K562 (cell line): ENCODE results near the gene SH3TC1. TPM values are rescaled to one million over a fixed set of nuclear protein-coding genes. Genes with fewer than 3 reads are reported as not detected.

ENCODE experiments used
- ATAC-seq: fragments of 200-7000 bp; cut with Tn5 transposase; 3 replicates; pipeline ENCODE4 v1.9.1; 2020; ENCODE audit warnings: moderate library complexity
- BruUV-seq: library from RNA; stranded (reverse); fragments of 400-500 nt; replicated peaks from 2 replicates; lab custom pipeline; 2021; lab: Mats Ljungman, UMichigan
- CTCF ChIA-PET: fragments of 300-600 bp; formaldehyde crosslinking; extraction: SDS; loops from one replicate; lab custom pipeline; 2021; ENCODE audit warnings: low intra/inter-chr PET ratio; lab: Yijun Ruan, JAX
- POLR2A ChIA-PET: fragments of 300-600, 350-650 bp; sonication (Branson Sonifier 250); formaldehyde crosslinking; extraction: SDS; loops from one replicate; lab custom pipeline; 2021; ENCODE audit warnings: antibody characterized with exemption, inconsistent platforms; lab: Yijun Ruan, JAX
- DNase-seq, 4 experiments: peaks; one replicate each; pipeline versions ENCODE4 v3.0.0 to v3.0.0-alpha.2; 2011 to 2018; ENCODE audit warnings: low spot score in 3 of 4, mixed read lengths in 3 of 4; ENCODE audit errors: extremely low read depth in 1 of 4
- FAIRE-seq: peaks from 2 replicates; lab custom pipeline; 2011; peaks lifted over from hg19 to GRCh38; lab: Jason Lieb, UNC
- H2AFZ ChIP-seq: 2 replicates; pipeline ENCODE4 v1.6.0; 2011; ENCODE audit warnings: low read depth, low read length, control low read depth, inconsistent platforms
- H3K27ac ChIP-seq: fragments of 200-600 bp; 3 replicates; pipeline ENCODE4 v1.8.0; 2011; ENCODE audit warnings: low read depth, mild to moderate bottlenecking, control low read depth, inconsistent platforms, low read length, moderate library complexity, mixed read lengths; ENCODE audit errors: extremely low read depth
- H3K27me3 ChIP-seq, 2 experiments: fragments of 300-600 bp in 1 of 2; 2 replicates in 1 of 2; 3 replicates in 1 of 2; pipeline versions ENCODE4 v1.6.0 to v1.8.0; 2011; ENCODE audit warnings: inconsistent platforms in 2 of 2, low read length in 2 of 2, mild to moderate bottlenecking in 1 of 2, mixed read lengths in 1 of 2, moderate library complexity in 1 of 2; ENCODE audit not compliant: control insufficient read depth in 2 of 2, insufficient read depth in 2 of 2
- H3K36me3 ChIP-seq: fragments of 300-600 bp; 3 replicates; pipeline ENCODE4 v1.8.0; 2011; ENCODE audit warnings: mild to moderate bottlenecking, low read length, inconsistent platforms; ENCODE audit not compliant: control insufficient read depth, insufficient read depth
- H3K4me1 ChIP-seq, 2 experiments: fragments of 200-600 bp in 1 of 2; replicated peaks in 1 of 2; 2 replicates in 1 of 2; 3 replicates in 1 of 2; pipeline versions ENCODE4 v1.5.1 to v1.8.0; 2011; ENCODE audit warnings: inconsistent platforms in 2 of 2, low read length in 2 of 2, mild to moderate bottlenecking in 1 of 2, mixed read lengths in 1 of 2, moderate library complexity in 1 of 2; ENCODE audit not compliant: control insufficient read depth in 2 of 2, insufficient read depth in 2 of 2
- H3K4me2 ChIP-seq: 2 replicates; pipeline ENCODE4 v1.6.1; 2011; ENCODE audit warnings: low read length, control low read depth, inconsistent platforms, mixed read lengths; ENCODE audit not compliant: insufficient read depth
- H3K4me3 ChIP-seq: fragments of 200-600 bp; sonication (generic), shearing (Covaris generic); 2 replicates; pipeline ENCODE4 v1.5.1; 2016; ENCODE audit warnings: control low read depth, inconsistent platforms
- H3K79me2 ChIP-seq: fragments of 200-600 bp; 3 replicates; pipeline ENCODE4 v1.8.0; 2011; ENCODE audit warnings: low read length, inconsistent platforms; ENCODE audit not compliant: control insufficient read depth, insufficient read depth
- H3K9ac ChIP-seq, 2 experiments: 2 replicates each; pipeline versions ENCODE4 v1.6.0 to v1.6.1; 2011; ENCODE audit warnings: low read depth in 2 of 2, low read length in 2 of 2, control low read depth in 1 of 2, inconsistent platforms in 1 of 2, mild to moderate bottlenecking in 1 of 2, mixed read lengths in 1 of 2; ENCODE audit not compliant: insufficient read depth in 1 of 2
- H3K9me1 ChIP-seq: one replicate; pipeline ENCODE4 v1.6.0; 2011; ENCODE audit warnings: inconsistent platforms, mild to moderate bottlenecking, low read length, moderate library complexity; ENCODE audit not compliant: control insufficient read depth, insufficient read depth
- H3K9me3 ChIP-seq: replicated peaks from 2 replicates; pipeline ENCODE4 v1.5.1; 2011; ENCODE audit warnings: low read depth, low read length, inconsistent platforms; ENCODE audit not compliant: control insufficient read depth, insufficient read depth
- H4K20me1 ChIP-seq: replicated peaks from 2 replicates; pipeline ENCODE4 v1.6.1; 2011; ENCODE audit warnings: low read length, inconsistent platforms, mixed read lengths; ENCODE audit not compliant: control insufficient read depth, insufficient read depth
- CBFA2T2 ChIP-seq: fragments of 450-650 bp; conservative IDR thresholded peaks from 2 replicates; pipeline ENCODE4 v1.6.1; 2017; ENCODE audit warnings: mild to moderate bottlenecking
- CBX1 ChIP-seq: sonication (generic); IDR thresholded peaks from 2 replicates; pipeline ENCODE4 v1.6.1; 2016; ENCODE audit warnings: antibody characterized with exemption, low read depth, mild to moderate bottlenecking
- ESRRB ChIP-seq: fragments of 250-450 bp; sonication (Bioruptor Pico); IDR thresholded peaks from 2 replicates; pipeline ENCODE4 v1.5.0; 2020; ENCODE audit warnings: mild to moderate bottlenecking, moderate library complexity, borderline replicate concordance
- HCFC1 ChIP-seq: IDR thresholded peaks from 2 replicates; pipeline ENCODE4 v1.6.1; 2012; ENCODE audit warnings: low read depth, low read length, improper control_type of control experiment
- ZNF384 ChIP-seq: IDR thresholded peaks from 2 replicates; pipeline ENCODE4 v1.6.1; 2012; ENCODE audit warnings: low read depth, low read length, improper control_type of control experiment
- WGBS: fragments of 100-300 bp; shearing (Covaris generic); methylation state at CpG from one replicate; pipeline ENCODE4 v1.1.6; 2016; ENCODE audit warnings: low coverage, mixed read lengths; ENCODE audit not compliant: insufficient coverage; ENCODE audit errors: missing lambda C conversion rate; 5-methylcytosine and 5-hydroxymethylcytosine counted together
- in situ Hi-C: fragments of 300-500 bp; cut with MboI; formaldehyde crosslinking; loops from 4 replicates; pipeline ENCODE4 v1.15.0; 2018; ENCODE audit warnings: inconsistent platforms, mixed read lengths
- intact Hi-C: fragments of 100-400 bp; cut with micrococcal nuclease; formaldehyde crosslinking; loops from 2 replicates; pipeline ENCODE4 v1.14.2; 2022
- polyA plus RNA-seq, 8 experiments: library from polyadenylated mRNA; depleted of rRNA in 4 of 8; stranded (reverse) in 5 of 8; unstranded in 3 of 8; fragments of >200 nt; fragmentation: Nextera tagmentation in 2 of 8; fragmentation: Illumina TruSeq in 1 of 8; extraction: Ambion mirVana in 2 of 8; extraction: Trizol in 1 of 8; gene quantifications; 2 replicates each; pipeline versions ENCODE4 v1.2.1 to v1.2.3, GENCODE V29; 2011 to 2014; ENCODE audit warnings: inconsistent platforms in 1 of 8, missing spikeins in 1 of 8
- total RNA-seq, 7 experiments: library from RNA; depleted of rRNA in 6 of 7; stranded (reverse); fragments of >200 nt in 6 of 7; fragmentation: Illumina TruSeq in 2 of 7; extraction: Trizol in 2 of 7; gene quantifications; 2 replicates each; pipeline versions ENCODE4 v1.2.1 to v1.2.3, GENCODE V29; 2011 to 2021; ENCODE audit warnings: low replicate concordance in 1 of 7
- TF ChIP-seq, protein P1 (sequence below): fragments of 250-450 bp; sonication (Bioruptor Pico); IDR thresholded peaks from 2 replicates; pipeline ENCODE4 v1.4.0; 2020; ENCODE audit warnings: mild to moderate bottlenecking, moderate library complexity
- TF ChIP-seq, protein P2 (sequence below): fragments of 450-650 bp; IDR thresholded peaks from 2 replicates; pipeline ENCODE4 v1.6.1; 2017; ENCODE audit warnings: antibody characterized with exemption, mild to moderate bottlenecking
- TF ChIP-seq, protein P3 (sequence below): fragments of 200-800 bp; sonication (Bioruptor generic); IDR thresholded peaks from 2 replicates; pipeline ENCODE4 v1.6.1; 2016; ENCODE audit warnings: missing genetic modification characterization, missing compliant biosample characterization

The SH3TC1 gene
- total and polyA plus RNA-seq, 9 of the 15 experiments (the other 6 are each of a cell fraction or from before 2014, with no cell fraction given), result 0.04 to 2.1 (median 0.48) TPM; not detected in 1

DNA sequence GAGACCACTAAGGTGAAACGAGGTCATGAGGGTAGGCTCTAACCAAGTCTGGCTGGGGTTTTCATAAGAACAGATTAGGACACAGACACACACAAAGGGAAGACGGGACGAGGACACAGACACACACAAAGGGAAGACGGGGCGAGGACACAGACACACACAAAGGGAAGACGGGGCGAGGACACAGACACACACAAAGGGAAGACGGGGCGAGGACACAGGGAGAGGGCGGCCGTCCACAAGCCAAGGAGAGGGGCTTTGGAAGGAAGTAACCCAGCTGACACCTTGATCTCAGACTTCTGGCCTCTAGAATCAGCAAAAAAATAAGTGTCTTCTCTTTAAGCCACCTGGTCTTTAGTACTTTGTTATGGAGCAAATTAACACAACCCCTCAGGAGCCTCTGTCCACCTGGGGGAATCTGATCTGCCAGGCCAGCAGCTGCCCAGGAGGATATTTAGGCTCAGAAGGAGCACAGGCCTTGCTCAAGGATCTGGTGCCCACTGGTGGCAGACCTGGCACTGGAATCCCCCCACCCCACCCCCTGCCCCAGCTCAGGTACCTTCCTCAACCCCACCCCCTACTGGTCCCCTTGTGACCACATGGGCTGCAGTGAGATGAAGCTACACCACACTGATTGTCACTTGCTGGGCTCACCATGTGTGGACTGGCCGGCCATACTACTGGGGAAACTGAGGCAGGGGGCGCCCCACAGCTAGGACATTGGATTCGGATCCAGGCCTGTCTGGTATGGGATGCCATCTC is 43.2 kb upstream of the SH3TC1 start:
- no peak overlapping the region for H3K4me3 ChIP-seq
- H3K4me2 ChIP-seq, result no peak overlapping the region
- ATAC-seq, result no peak
- H3K36me3 ChIP-seq, result no peaks in the 10 kb centered on the region
- CTCF ChIA-PET, result no interaction called here
- no peaks in the 10 kb centered on the region for H3K79me2 ChIP-seq
- in situ Hi-C loops, result no loop called here
- no peak overlapping the region for H2AFZ ChIP-seq
- H3K4me1 ChIP-seq, result peaks cover 0 to 26% of the 10 kb centered on the region in 2 experiments; a peak in 2 of 5 replicates
- no peak for DNase-seq
- peaks cover 20 to 59% of the 10 kb centered on the region in 2 experiments; a peak in 4 of 5 replicates for H3K27me3 ChIP-seq
- BruUV-seq, result no TSS peak
- WGBS, result under 1% methylated on average over 12 of the region's 14 CpGs
- H3K27ac ChIP-seq, result no peak overlapping the region
- FAIRE-seq, result no peak
- POLR2A ChIA-PET, result interaction anchor here (0.6 to 1.1 kb wide), 2 partner anchors 9 to 11 kb away, joined by 3 to 4 read pairs; no protein-coding TSS in a partner anchor
- no peaks in the 10 kb centered on the region for H3K9me3 ChIP-seq
- H3K9me1 ChIP-seq, result no peaks in the 10 kb centered on the region
- H4K20me1 ChIP-seq, result peaks cover 15% of the 10 kb centered on the region
- no peak overlapping the region for H3K9ac ChIP-seq
- intact Hi-C loops, result no loop called here
- TF ChIP-seq CBFA2T2, result no peak
- TF ChIP-seq ZNF384, result no peak
- no peak for TF ChIP-seq HCFC1
- TF ChIP-seq CBX1, result no peak
- no peak for TF ChIP-seq ESRRB (CRISPR knock-in tag)
- TF ChIP-seq, protein P1, sequence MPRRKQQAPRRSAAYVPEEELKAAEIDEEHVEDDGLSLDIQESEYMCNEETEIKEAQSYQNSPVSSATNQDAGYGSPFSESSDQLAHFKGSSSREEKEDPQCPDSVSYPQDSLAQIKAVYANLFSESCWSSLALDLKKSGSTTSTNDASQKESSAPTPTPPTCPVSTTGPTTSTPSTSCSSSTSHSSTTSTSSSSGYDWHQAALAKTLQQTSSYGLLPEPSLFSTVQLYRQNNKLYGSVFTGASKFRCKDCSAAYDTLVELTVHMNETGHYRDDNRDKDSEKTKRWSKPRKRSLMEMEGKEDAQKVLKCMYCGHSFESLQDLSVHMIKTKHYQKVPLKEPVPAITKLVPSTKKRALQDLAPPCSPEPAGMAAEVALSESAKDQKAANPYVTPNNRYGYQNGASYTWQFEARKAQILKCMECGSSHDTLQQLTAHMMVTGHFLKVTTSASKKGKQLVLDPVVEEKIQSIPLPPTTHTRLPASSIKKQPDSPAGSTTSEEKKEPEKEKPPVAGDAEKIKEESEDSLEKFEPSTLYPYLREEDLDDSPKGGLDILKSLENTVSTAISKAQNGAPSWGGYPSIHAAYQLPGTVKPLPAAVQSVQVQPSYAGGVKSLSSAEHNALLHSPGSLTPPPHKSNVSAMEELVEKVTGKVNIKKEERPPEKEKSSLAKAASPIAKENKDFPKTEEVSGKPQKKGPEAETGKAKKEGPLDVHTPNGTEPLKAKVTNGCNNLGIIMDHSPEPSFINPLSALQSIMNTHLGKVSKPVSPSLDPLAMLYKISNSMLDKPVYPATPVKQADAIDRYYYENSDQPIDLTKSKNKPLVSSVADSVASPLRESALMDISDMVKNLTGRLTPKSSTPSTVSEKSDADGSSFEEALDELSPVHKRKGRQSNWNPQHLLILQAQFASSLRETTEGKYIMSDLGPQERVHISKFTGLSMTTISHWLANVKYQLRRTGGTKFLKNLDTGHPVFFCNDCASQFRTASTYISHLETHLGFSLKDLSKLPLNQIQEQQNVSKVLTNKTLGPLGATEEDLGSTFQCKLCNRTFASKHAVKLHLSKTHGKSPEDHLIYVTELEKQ (CRISPR knock-in tag), result no peak
- TF ChIP-seq, protein P2, sequence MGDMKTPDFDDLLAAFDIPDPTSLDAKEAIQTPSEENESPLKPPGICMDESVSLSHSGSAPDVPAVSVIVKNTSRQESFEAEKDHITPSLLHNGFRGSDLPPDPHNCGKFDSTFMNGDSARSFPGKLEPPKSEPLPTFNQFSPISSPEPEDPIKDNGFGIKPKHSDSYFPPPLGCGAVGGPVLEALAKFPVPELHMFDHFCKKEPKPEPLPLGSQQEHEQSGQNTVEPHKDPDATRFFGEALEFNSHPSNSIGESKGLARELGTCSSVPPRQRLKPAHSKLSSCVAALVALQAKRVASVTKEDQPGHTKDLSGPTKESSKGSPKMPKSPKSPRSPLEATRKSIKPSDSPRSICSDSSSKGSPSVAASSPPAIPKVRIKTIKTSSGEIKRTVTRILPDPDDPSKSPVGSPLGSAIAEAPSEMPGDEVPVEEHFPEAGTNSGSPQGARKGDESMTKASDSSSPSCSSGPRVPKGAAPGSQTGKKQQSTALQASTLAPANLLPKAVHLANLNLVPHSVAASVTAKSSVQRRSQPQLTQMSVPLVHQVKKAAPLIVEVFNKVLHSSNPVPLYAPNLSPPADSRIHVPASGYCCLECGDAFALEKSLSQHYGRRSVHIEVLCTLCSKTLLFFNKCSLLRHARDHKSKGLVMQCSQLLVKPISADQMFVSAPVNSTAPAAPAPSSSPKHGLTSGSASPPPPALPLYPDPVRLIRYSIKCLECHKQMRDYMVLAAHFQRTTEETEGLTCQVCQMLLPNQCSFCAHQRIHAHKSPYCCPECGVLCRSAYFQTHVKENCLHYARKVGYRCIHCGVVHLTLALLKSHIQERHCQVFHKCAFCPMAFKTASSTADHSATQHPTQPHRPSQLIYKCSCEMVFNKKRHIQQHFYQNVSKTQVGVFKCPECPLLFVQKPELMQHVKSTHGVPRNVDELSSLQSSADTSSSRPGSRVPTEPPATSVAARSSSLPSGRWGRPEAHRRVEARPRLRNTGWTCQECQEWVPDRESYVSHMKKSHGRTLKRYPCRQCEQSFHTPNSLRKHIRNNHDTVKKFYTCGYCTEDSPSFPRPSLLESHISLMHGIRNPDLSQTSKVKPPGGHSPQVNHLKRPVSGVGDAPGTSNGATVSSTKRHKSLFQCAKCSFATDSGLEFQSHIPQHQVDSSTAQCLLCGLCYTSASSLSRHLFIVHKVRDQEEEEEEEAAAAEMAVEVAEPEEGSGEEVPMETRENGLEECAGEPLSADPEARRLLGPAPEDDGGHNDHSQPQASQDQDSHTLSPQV, result no peak
- TF ChIP-seq, protein P3, sequence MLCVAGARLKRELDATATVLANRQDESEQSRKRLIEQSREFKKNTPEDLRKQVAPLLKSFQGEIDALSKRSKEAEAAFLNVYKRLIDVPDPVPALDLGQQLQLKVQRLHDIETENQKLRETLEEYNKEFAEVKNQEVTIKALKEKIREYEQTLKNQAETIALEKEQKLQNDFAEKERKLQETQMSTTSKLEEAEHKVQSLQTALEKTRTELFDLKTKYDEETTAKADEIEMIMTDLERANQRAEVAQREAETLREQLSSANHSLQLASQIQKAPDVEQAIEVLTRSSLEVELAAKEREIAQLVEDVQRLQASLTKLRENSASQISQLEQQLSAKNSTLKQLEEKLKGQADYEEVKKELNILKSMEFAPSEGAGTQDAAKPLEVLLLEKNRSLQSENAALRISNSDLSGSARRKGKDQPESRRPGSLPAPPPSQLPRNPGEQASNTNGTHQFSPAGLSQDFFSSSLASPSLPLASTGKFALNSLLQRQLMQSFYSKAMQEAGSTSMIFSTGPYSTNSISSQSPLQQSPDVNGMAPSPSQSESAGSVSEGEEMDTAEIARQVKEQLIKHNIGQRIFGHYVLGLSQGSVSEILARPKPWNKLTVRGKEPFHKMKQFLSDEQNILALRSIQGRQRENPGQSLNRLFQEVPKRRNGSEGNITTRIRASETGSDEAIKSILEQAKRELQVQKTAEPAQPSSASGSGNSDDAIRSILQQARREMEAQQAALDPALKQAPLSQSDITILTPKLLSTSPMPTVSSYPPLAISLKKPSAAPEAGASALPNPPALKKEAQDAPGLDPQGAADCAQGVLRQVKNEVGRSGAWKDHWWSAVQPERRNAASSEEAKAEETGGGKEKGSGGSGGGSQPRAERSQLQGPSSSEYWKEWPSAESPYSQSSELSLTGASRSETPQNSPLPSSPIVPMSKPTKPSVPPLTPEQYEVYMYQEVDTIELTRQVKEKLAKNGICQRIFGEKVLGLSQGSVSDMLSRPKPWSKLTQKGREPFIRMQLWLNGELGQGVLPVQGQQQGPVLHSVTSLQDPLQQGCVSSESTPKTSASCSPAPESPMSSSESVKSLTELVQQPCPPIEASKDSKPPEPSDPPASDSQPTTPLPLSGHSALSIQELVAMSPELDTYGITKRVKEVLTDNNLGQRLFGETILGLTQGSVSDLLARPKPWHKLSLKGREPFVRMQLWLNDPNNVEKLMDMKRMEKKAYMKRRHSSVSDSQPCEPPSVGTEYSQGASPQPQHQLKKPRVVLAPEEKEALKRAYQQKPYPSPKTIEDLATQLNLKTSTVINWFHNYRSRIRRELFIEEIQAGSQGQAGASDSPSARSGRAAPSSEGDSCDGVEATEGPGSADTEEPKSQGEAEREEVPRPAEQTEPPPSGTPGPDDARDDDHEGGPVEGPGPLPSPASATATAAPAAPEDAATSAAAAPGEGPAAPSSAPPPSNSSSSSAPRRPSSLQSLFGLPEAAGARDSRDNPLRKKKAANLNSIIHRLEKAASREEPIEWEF (CRISPR knock-in tag), result no peak
